ENCODE results near the gene TEAD1.

The TEAD1 gene

DNA sequence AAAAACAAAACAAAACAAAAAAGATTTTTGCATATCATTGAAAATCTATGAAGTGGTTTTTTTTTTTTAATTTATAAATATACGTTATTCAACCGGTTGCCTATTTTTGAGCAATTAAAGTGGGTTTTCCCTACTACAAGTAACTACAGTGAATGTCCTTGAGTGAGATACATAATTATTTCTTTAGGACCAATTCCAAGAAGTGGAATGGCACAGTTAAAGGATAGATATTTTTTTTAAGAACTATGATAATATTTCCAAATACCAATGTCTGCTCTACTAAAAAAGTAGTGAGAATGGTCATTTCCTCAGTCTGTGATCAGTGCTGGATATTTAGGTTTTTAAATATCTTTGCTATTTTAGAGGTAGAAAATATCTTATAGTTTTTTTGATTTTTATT lies 118.8 kb downstream of the TEAD1 start:
- no peak for DNase-seq

DNA sequence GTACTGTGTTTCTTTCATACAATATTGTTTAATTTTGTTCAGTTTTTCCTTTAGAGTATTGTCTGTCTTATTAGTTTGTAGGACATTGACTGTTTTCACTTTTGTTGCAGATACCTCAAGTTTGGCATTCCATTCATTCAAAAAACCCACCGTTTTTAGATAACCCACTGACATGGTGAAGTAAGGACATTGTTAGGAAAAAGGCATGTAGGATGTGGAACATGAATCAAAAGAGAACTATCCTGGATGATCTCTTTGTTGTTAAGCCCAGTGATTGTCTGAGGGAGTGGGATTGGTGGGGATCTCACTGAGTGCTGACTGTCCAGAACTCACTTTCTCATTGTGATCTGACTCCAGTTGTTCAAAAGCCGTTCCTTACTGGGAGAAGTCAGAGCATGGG lies 119.3 kb downstream of the TEAD1 start:
- DNase-seq = no peak

DNA sequence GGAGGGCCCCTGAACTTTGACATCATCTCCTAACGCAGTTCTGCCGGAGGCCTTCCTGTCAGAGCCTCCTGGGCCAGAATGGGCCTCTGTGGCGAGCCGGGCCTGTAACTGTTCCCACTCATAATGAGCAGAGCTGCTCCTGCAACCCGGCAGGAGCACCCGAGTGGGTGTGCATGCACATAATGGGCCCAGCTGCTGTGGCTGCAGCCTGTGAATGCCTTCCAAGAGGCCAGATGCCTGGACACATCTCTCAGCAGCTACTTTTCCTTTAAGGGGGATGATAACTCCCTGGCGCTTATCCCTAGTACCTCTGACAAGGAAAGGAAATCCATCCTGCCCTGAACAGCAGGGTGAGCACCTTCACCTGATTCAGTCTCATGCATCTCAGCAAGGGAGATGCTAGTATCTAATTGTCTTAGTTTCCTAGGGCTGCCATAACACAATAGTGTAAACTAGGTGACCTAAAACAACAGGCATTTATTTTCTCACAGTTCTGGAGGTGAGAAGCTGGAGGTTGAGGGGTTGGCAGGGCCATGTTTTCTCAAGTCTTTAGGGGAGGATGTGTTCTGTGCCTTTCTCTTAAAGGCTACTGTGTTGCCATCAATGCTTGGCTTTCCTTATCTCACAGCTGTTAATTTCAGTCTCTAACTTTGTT lies 120.5 kb downstream of the TEAD1 start:
- DNase-seq = no peak

DNA sequence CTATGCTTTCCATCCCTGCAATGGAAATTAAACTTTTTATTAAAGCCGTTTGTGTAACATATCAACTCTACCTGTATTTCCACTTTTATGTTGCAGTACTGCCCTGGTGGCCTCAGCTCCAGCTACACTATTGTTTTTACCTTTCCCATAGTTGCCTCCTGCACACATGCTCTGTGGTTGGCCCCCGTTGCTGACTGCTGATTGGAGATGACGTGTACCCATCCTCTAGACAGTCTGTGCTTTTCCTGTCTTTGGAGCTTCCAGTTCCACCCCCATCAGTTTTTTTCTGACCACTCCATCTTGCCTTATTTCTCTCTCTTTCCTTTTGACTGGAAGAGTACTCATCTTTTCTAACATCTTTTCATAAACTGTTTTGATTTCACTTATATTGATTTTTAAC lies 123.8 kb downstream of the TEAD1 start:
- DNase-seq = no peak

GRCh38 chr11:12798609-12799011 lies 124.4 kb downstream of the TEAD1 start:
- DNase-seq = no peak

- DNase-seq = no peak
Measured at GRCh38 chr11:12799334-12799835, 125.2 kb downstream of the TEAD1 start.

- no peak for DNase-seq
Measured at GRCh38 chr11:12800032-12800671, 125.9 kb downstream of the TEAD1 start.

- no peak for DNase-seq
Measured at GRCh38 chr11:12800871-12801270, 126.7 kb downstream of the TEAD1 start.

GRCh38 chr11:12801976-12802375 lies 127.8 kb downstream of the TEAD1 start:
- no peak for DNase-seq

DNA sequence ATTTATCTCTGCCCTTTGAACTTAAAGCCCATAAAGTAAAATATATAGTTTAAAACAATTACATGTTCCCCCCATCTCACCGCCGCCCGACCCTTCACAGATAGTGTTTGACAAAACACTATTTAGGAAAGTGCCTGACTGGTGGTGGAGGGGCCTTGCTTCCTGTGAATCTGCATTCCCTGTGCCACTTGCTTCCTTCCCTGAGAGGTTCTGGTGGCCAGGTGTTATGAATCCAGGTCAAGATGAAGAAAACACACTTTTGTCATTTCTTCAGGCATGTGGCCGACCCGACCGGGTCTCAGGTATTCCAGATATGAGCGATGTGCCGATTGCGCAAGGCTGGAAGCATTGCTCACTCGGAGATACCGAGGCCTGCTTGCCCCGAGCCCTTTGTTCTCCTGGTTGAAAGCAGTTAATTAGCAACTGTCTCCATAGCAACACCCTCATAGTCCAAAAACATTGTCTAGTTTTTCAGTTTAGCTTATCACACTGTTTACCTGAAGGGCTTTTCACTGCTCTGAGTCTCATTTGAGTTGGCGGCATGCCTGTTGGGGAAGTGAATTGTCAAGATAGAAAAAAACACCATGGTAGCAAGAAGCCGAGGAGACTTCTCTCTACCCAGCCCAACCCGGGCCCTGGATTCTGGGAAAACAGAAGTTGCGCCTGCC lies 128.3 kb downstream of the TEAD1 start:
- DNase-seq = no peak

DNA sequence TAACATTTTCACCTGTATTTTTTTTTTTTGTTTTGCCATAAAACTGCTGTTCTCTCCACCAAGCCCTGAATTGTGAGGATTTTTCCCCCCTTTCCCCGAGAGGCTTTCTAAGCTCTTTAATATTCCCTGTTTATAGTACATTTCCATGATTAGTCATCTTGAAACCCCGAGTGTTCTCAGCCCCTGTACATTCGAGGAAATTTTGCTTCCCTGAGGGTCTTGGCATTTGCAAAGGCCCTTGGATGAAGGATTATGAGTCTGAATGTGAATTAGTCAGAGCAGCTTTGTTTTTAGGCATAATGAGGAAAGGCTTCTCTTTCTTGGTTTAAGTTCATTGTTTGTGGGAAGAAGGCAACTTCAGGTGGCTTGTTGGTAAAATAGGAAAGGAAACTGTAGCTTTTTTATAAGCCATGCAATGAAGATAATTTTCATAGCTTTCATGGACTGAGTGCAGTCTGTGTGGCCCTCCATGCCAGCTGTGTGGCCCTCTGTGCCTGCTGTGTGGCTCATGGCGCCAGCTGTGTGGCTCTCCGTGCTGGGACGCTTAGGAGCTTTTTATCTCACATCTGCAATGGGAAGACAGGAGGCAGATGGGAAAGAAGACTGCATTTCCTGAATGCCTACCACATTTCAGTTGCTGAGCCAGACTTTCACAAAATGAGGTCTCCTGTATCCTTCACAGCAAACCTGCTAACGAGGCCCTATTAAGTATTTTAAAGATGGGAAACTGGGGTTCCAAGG lies 129.0 kb downstream of the TEAD1 start:
- DNase-seq = no peak

DNA sequence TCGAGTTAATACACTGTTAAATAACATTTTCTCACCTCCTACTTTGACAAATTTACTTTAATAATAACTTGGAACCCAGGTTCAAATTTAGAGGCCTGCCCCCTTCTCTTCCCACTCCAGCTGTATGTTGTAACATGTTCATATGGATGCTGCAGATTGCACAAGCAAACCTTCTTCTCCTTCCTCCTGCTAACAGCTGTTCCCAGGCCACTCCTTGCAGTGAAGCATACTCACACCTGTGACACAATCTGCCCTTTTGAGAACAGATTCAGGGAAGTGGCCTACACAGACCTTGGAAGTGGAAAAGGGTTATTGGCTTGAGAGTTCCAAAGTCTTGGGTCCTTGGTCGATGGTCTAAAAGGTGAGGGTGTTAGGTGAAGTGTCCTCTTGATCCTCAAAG lies 131.9 kb downstream of the TEAD1 start:
- DNase-seq = no peak

DNA sequence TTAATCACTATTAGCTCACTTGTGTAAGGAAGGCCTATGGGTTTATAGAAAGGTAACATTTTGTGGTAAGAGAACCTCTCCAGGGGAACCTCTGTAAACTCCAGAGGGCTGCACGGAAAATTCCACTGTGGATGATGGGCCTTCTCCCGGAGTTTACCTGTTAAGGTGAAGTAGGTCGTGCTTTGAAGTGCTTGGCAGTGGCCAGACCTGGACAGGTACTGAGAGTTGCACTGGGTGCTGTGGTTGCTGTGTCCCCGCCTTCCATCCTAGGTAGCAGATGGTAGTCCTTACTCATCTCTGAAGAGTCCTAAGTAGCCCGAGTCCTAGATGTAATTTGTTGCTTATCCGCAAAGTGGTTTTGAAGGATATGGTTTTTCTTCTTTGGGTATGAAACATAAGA lies 133.4 kb downstream of the TEAD1 start:
- DNase-seq = no peak

GRCh38 chr11:12808519-12808918 lies 134.3 kb downstream of the TEAD1 start:
- no peak for DNase-seq

DNA sequence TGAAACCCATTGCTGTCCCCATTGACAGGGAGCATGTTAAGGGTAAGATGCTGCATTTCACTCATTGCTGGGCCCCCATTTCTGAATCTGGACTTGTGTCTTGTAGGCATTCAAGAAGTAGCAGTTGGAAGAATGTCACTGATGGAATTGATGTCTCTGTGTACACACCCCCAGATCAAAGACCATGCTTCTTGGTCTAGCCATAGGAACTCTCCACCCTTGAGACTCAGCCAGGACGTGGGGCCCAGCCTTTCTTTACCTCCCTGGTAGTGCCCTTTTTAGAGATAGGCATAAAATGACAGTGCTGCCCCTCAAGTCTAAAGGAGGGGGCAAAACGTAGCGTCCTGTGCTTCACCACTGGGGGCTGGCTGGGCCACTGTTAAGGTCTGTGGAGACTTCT lies 135.1 kb downstream of the TEAD1 start:
- no peak for DNase-seq

DNA sequence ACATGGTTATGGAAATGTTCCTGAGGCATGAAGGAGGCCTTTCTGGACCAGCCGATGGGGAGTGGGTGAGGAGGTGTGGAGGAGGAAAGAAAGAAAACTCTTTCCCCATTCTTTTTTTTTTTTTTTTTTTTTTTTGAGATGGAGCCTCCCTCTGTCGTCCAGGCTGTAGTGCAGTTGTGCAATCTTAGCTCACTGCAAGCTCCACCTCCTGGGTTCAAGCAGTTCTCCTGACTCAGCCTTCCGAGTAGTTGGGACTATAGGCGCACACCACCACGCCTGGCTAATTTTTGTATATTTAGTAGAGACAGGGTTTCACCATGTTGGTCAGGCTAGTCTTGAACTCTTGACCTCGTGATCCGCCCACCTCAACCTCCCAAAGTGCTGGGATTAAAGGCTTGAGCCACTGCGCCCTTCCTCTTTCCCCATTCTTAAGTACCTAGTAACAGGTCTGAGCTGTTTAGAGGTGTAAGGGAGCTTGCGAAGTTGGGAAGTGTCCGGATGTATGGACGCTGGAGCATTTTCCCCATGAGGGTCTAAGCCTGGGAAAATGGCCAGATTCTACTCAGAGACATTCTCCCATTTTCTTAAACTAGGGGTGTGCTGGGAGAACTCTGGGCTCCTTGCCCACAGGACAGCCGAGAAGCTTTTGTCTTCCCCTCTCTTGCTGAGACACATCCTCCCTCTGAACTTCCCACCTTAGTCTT lies 135.8 kb downstream of the TEAD1 start:
- DNase-seq = no peak

GRCh38 chr11:12810568-12810894 lies 136.3 kb downstream of the TEAD1 start:
- DNase-seq = no peak

DNA sequence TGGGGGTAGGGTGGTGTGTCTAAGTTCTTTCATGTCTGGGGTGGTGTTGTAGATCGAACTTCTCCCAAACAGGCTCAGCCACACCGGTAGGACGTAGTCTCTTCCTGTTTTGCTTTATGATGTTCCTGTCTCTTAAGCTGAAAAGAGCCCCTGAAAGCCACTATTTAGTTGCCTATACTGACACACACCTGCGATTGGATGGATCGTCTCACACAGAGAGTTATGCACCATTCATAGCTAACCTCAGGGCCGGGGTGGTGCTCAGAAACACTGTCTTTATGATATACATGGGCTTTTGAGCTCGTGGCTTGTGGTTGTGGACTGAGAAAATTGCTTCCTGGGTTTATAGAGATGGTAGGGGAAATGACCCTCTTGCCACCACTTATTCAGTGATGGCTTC lies 137.6 kb downstream of the TEAD1 start:
- DNase-seq = no peak

DNA sequence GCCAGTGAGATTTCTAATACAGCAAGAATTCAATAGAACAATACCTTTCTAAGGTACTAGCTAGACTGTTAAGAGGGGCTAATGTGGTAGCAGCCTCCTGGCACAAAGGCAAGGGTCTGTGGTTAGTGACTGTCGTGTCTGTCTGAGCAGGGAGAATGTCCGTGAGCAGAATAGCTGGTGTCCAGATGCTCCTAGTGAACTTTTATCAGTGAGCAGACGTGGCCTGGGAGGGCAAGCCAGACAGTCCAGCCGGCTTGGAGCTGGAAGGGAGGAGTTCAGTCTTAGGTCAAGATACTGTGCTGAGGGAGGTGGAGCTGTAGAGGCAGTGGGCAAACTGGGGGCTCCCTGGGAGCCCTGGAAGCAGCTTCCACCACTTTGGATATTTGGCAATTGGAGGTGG lies 138.6 kb downstream of the TEAD1 start:
- DNase-seq = no peak

DNA sequence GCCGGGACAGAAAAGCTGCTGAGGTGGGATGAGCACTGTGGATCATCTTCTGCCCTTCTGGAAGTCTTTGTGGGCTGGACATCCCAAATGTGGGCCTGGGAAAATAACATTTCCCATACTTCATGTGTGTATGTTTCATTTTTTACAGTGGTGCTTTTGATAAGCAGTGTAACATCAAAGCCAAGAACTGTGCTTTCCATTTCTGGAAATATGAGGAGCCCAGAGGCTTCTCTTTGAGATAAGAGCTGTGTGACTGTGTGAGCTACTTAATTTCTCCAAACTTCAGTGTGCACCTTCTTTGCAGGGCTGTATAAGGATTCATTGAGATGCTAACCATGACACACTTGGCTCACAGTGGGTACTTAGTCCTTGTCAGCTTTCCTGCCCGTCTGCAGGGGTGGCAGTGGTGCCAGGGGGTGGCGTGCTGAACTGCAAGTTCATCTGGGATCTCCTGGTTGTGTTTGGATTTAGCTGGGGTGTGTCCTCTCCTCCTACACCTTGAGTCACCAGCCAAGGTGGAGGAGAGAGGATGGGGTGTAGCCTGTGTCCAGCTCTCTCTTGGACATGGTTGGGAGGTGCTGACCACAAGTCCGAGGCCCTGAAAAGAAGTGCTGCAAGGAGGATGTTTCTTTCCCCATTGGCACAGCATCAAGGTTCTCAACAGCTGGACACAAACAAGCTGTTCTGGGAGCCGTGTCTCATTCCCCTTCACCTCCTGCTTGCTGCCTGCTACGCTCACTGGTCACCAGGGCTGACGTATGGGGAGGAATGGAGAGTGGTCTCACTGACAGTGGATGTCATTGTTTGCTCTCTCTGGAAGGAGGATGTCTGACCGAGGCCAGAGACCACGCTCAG lies 139.4 kb downstream of the TEAD1 start:
- no peak for DNase-seq

DNA sequence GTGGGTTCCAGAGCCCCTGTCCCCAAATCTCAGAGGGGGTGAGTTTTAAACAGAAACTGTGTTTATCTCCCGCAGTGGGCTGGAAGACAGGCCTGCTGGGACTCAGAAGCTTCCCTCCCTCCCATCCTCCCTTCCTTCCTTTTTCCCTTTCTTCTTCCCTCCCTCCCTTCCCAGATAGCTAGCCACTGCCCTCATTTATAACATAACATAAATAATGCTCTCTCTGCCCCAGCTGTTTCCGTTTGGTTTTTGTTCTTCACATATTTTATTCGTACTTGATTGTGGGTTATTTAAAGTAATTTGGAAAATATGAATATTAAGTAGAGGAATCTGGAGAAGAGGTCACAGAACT lies 140.9 kb downstream of the TEAD1 start:
- no peak for DNase-seq

DNA sequence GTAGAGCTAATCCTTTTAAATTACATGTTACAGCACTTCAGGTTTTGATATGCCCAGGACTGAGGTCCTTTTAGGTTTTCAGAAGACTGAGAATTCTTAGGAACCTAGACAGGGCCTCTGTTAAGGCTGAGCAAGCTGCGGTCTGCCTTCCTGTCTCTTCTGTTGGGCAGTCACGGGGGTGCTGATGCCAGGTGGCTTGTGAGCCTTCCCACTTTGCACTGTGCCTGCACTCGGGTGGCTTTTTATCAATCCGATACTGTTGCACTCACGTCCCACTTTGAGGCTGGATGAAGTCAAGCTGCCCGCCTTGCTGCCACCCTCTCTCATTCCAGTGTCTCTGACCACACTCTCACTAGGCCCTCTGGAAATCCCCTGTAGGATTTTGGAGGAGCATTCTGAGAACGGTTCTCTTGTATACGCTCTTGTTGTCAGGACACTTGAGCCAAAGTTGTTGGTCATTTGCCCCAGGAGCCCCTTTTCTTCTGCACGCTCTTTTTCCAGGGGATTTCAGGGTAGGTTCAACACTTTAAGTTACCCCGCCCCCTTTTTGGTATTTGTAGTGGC lies 141.8 kb downstream of the TEAD1 start:
- DNase-seq = no peak

All from CD4-positive, alpha-beta T cell treated with Interferon alpha-2 for 1 hour (primary cell).